Trophoblast cell (in vitro differentiated cells and primary cell): ENCODE data around the gene LRRC3.

ENCODE experiments used
- DNase-seq, 2 donors: peaks; one replicate each; pipeline ENCODE4 v3.0.0-alpha.2; 2016
- H2AFZ ChIP-seq: 2 replicates; pipeline ENCODE4 v1.6.1; 2013; ENCODE audit warnings: low read length, moderate library complexity, mild to moderate bottlenecking; ENCODE audit not compliant: insufficient read depth, poor library complexity
- H2AK5ac ChIP-seq: 2 replicates; pipeline ENCODE4 v1.6.1; 2013; ENCODE audit warnings: mild to moderate bottlenecking, low read length
- H2BK120ac ChIP-seq: 2 replicates; pipeline ENCODE4 v1.6.1; 2013; ENCODE audit warnings: low read length, mild to moderate bottlenecking, moderate library complexity; ENCODE audit not compliant: insufficient read depth, poor library complexity
- H2BK12ac ChIP-seq: 2 replicates; pipeline ENCODE4 v1.6.1; 2013; ENCODE audit warnings: mild to moderate bottlenecking, low read length, moderate library complexity
- H2BK5ac ChIP-seq: 2 replicates; pipeline ENCODE4 v1.6.1; 2013; ENCODE audit warnings: low read length, low read depth, moderate library complexity, mild to moderate bottlenecking; ENCODE audit not compliant: poor library complexity
- H3K14ac ChIP-seq: 2 replicates; pipeline ENCODE4 v1.6.1; 2013; ENCODE audit warnings: mild to moderate bottlenecking, low read length
- H3K18ac ChIP-seq: 2 replicates; pipeline ENCODE4 v1.6.1; 2013; ENCODE audit warnings: mild to moderate bottlenecking, low read length
- H3K23ac ChIP-seq: 2 replicates; pipeline ENCODE4 v1.6.1; 2013; ENCODE audit warnings: low read length
- H3K27ac ChIP-seq: 2 replicates; pipeline ENCODE4 v1.5.1; 2013; ENCODE audit warnings: low read depth, mild to moderate bottlenecking, inconsistent platforms, low read length, moderate library complexity
- H3K27me3 ChIP-seq: 2 replicates; pipeline ENCODE4 v1.6.1; 2013; ENCODE audit warnings: inconsistent platforms, mild to moderate bottlenecking, low read length, moderate library complexity; ENCODE audit not compliant: insufficient read depth
- H3K36me3 ChIP-seq, 2 experiments: 1 replicate in 1 of 2; 2 replicates in 1 of 2; pipeline ENCODE4 v1.6.1; 2013; ENCODE audit warnings: low read length in 2 of 2, mild to moderate bottlenecking in 2 of 2, moderate library complexity in 1 of 2; ENCODE audit not compliant: insufficient read depth in 2 of 2, control insufficient read depth in 1 of 2
- H3K4ac ChIP-seq: 2 replicates; pipeline ENCODE4 v1.6.1; 2013; ENCODE audit warnings: low read depth, mild to moderate bottlenecking, low read length, moderate library complexity
- H3K4me1 ChIP-seq, 2 experiments: 1 replicate in 1 of 2; 2 replicates in 1 of 2; pipeline ENCODE4 v1.6.1; 2013; ENCODE audit warnings: low read length in 2 of 2, mild to moderate bottlenecking in 2 of 2, moderate library complexity in 1 of 2; ENCODE audit not compliant: insufficient read depth in 2 of 2, control insufficient read depth in 1 of 2
- H3K4me2 ChIP-seq: 2 replicates; pipeline ENCODE4 v1.6.1; 2013; ENCODE audit warnings: inconsistent platforms, mild to moderate bottlenecking, low read length, moderate library complexity
- H3K4me3 ChIP-seq: 2 replicates; pipeline ENCODE4 v1.5.1; 2013; ENCODE audit warnings: mild to moderate bottlenecking, low read depth, low read length, inconsistent platforms
- H3K79me1 ChIP-seq: one replicate; pipeline ENCODE4 v1.6.1; 2013; ENCODE audit warnings: low read length
- H3K79me2 ChIP-seq: 2 replicates; pipeline ENCODE4 v1.6.1; 2013; ENCODE audit warnings: low read length, mild to moderate bottlenecking; ENCODE audit not compliant: control insufficient read depth, insufficient read depth, poor library complexity
- H3K9ac ChIP-seq: 2 replicates; pipeline ENCODE4 v1.6.1; 2013; ENCODE audit warnings: mild to moderate bottlenecking, low read length
- H3K9me3 ChIP-seq: 2 replicates; pipeline ENCODE4 v1.6.1; 2013; ENCODE audit warnings: low read depth, mild to moderate bottlenecking, control low read depth, inconsistent platforms, low read length; ENCODE audit not compliant: insufficient read depth
- H4K12ac ChIP-seq: 2 replicates; pipeline ENCODE4 v1.6.1; 2013; ENCODE audit warnings: low read depth, mild to moderate bottlenecking, low read length, moderate library complexity
- H4K8ac ChIP-seq: 2 replicates; pipeline ENCODE4 v1.6.1; 2013; ENCODE audit warnings: low read depth, mild to moderate bottlenecking, low read length, moderate library complexity
- H4K91ac ChIP-seq: one replicate; pipeline ENCODE4 v1.6.1; 2013; ENCODE audit warnings: low read depth, mild to moderate bottlenecking, low read length, moderate library complexity
- WGBS: extraction: QIAGEN DNeasy Blood & Tissue Kit; methylation state at CpG from one replicate; pipeline ENCODE4 v1.1.7; 2013; ENCODE audit warnings: missing lambda C conversion rate; ENCODE audit not compliant: insufficient read length, insufficient coverage; ENCODE audit errors: extremely low coverage; 5-methylcytosine and 5-hydroxymethylcytosine counted together

The LRRC3 gene

DNA sequence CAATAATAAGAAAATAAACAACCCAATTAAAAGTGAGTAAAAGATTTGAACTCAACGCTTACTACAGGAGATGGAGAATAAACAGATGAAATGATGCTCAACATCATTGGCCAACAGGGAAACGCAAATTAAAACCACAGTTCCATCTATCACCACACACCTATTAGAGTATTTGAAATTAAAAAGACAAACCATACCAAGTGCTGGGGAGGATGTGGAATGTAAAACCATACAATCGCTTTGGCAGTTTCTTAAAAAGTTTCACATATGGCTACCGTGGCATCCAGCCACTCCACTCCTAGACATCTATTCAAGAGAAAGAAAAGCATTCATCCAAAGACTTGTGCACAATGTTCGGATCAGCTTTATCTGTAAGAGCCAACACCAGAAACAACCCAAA, 1.3 kb upstream of the LRRC3 start:
- DNase-seq: no peak
- H4K8ac ChIP-seq: no peak overlapping the region
- no peaks in the 10 kb centered on the region for H3K36me3 ChIP-seq
- no peak overlapping the region for H3K4ac ChIP-seq
- H3K9ac ChIP-seq: no peak overlapping the region
- H3K27me3 ChIP-seq: no peaks in the 10 kb centered on the region
- H3K4me2 ChIP-seq: no peak overlapping the region
- WGBS: no CpG with 5 or more reads among the region's 5 CpGs
- no peak overlapping the region for H3K4me3 ChIP-seq
- H2BK12ac ChIP-seq: no peak overlapping the region
- no peak overlapping the region for H4K12ac ChIP-seq
- no peak overlapping the region for H2AK5ac ChIP-seq
- H3K18ac ChIP-seq: no peak overlapping the region
- no peaks in the 10 kb centered on the region for H3K79me1 ChIP-seq
- no peak overlapping the region for H3K27ac ChIP-seq
- H3K79me2 ChIP-seq: no peaks in the 10 kb centered on the region
- H2BK120ac ChIP-seq: no peak overlapping the region
- peaks cover 3 to 6% of the 10 kb centered on the region in 2 experiments for H3K4me1 ChIP-seq
- H3K23ac ChIP-seq: no peak overlapping the region
- no peak overlapping the region for H2AFZ ChIP-seq
- no peak overlapping the region for H3K14ac ChIP-seq
- no peak overlapping the region for H4K91ac ChIP-seq
- peaks cover 4% of the 10 kb centered on the region for H3K9me3 ChIP-seq
- H2BK5ac ChIP-seq: no peak overlapping the region

DNA sequence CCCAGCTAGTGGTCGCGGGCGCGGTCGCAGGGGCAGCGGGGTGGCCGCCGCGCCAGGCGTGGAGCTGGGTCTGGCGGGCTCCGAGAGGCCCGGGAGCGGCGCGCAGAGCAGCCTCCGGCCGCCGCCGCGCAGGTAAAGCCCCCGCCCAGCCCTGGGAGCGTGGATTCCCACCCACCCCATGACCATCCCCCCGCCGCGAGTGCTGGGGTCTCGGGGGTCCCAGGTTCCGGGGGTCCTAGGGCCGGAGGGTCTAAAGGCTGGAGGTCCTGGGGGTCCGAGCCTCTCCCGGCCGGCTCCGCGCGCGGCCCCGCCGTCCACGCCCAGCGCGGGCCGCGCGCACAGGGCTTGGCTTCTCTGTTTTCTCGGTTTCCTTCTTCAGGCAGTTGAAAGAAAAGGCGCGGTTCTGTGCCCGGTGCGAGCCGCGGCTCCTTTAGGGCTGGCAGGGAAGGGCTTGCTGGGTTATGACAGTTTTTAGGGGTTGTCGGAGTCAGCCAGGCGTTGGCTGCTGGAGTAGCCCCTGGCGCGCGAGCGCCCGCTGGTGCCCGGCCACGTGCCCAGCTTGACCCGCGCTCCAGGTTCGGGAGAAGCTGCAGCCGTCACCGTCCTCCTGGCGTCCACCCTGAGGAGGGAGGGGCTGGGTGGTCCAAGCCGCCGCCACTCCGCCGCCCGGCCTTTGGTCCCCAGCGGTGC, 359 bp downstream of the LRRC3 start:
- Histone ChIP-seq H3K14ac (no peak overlapping the region), H2BK120ac (no peak overlapping the region), H3K4ac (no peak overlapping the region), H3K36me3 (no peaks in the 10 kb centered on the region), H3K27ac (no peak overlapping the region), H2AK5ac (no peak overlapping the region), H4K91ac (no peak overlapping the region), H3K4me1 (peaks cover 3 to 6% of the 10 kb centered on the region in 2 experiments), H3K27me3 (no peaks in the 10 kb centered on the region), H3K4me2 (peak overlapping the region; percentile 97), H3K79me2 (no peaks in the 10 kb centered on the region), H2AFZ (peak overlapping the region; percentile 53), H3K23ac (no peak overlapping the region), H3K79me1 (no peaks in the 10 kb centered on the region), H4K12ac (no peak overlapping the region), H3K9ac (no peak overlapping the region), H3K4me3 (peak overlapping the region; percentile 76), H2BK12ac (no peak overlapping the region), H4K8ac (peak overlapping the region; percentile 10), H3K9me3 (peaks cover 4% of the 10 kb centered on the region), H3K18ac (no peak overlapping the region), H2BK5ac (no peak overlapping the region)
- no CpG with 5 or more reads among the region's 72 CpGs for WGBS
- DNase-seq: peak in 1 of 2 donors; percentile 28

DNA sequence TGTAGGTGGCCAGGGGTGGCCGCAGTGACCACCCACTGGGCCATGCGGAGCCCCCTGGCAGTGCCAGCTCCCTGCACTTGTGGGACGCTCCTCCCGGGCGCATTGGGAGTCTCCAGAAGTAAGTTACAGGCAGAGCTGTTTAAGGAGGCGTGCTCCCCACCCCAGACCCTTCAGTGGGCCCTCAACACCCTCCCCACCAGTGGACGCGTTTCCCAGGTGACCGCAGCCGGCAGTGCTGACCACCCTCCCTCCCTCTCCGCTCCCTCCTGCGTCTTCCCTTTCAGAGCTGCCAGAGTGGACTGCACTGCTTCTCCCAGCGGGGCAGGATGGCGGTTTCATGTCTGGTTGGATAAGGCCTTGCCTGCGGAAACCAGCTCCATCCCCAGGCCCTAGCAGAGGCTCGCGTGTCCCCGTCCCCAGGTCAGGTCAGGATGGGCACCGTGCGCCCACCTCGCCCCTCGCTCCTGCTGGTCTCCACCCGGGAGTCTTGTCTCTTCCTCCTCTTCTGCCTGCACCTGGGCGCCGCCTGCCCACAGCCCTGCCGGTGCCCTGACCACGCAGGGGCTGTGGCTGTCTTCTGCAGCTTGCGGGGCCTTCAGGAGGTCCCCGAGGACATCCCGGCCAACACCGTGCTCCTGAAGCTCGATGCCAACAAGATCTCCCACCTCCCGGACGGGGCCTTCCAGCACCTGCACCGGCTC, 1.1 kb downstream of the LRRC3 start:
- Histone ChIP-seq H3K27me3 (no peaks in the 10 kb centered on the region), H3K14ac (no peak overlapping the region), H3K79me2 (no peaks in the 10 kb centered on the region), H3K79me1 (no peaks in the 10 kb centered on the region), H2AFZ (no peak overlapping the region), H2BK120ac (no peak overlapping the region), H2AK5ac (no peak overlapping the region), H4K8ac (no peak overlapping the region), H3K27ac (no peak overlapping the region), H3K18ac (no peak overlapping the region), H3K23ac (no peak overlapping the region), H3K4ac (no peak overlapping the region), H2BK12ac (no peak overlapping the region), H3K4me1 (peaks cover 3 to 6% of the 10 kb centered on the region in 2 experiments), H3K9me3 (peaks cover 2% of the 10 kb centered on the region), H3K36me3 (no peaks in the 10 kb centered on the region), H4K12ac (no peak overlapping the region), H2BK5ac (no peak overlapping the region), H3K9ac (no peak overlapping the region), H4K91ac (no peak overlapping the region), H3K4me3 (peak overlapping the region; percentile 76), H3K4me2 (peak overlapping the region; percentile 97)
- no CpG with 5 or more reads among the region's 35 CpGs for WGBS
- DNase-seq: no peak

DNA sequence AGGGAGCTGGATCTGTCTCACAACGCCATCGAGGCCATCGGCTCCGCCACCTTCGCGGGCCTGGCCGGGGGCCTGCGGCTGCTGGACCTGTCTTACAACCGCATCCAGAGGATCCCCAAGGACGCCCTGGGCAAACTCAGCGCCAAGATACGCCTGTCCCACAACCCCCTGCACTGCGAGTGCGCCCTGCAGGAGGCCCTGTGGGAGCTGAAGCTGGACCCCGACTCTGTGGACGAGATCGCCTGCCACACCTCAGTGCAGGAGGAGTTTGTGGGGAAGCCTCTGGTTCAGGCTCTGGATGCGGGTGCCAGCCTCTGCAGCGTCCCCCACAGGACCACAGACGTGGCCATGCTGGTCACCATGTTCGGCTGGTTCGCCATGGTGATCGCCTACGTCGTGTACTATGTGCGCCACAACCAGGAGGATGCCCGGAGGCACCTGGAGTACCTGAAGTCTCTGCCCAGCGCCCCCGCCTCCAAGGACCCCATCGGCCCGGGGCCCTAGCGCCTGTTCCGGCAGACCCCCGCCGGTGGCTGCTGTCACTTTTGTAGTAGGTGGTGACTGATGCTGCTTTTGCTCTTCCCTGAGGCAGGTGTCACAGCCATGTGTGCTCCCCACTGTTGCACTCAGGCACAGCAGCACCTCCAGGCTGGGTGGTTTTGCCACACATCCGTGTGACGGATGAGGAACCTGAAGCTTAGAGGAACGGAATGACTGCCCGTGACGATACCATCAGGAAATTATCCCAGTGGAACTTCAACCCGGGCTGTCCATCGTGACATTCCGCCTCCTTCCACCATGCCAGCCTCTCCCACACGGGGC, 1.8 kb downstream of the LRRC3 start:
- peak in 1 of 2 donors; percentile 31 for DNase-seq
- H3K9me3 ChIP-seq: no peaks in the 10 kb centered on the region
- no peaks in the 10 kb centered on the region for H3K79me1 ChIP-seq
- H3K79me2 ChIP-seq: no peaks in the 10 kb centered on the region
- H3K9ac ChIP-seq: no peak overlapping the region
- H3K14ac ChIP-seq: no peak overlapping the region
- H2AK5ac ChIP-seq: no peak overlapping the region
- H3K4me1 ChIP-seq: peaks cover 3 to 6% of the 10 kb centered on the region in 2 experiments
- no peak overlapping the region for H3K4me2 ChIP-seq
- H4K8ac ChIP-seq: no peak overlapping the region
- H3K36me3 ChIP-seq: no peaks in the 10 kb centered on the region
- H2BK120ac ChIP-seq: no peak overlapping the region
- H4K12ac ChIP-seq: no peak overlapping the region
- no peak overlapping the region for H2BK12ac ChIP-seq
- no peak overlapping the region for H3K4ac ChIP-seq
- H2AFZ ChIP-seq: no peak overlapping the region
- WGBS: no CpG with 5 or more reads among the region's 44 CpGs
- H3K4me3 ChIP-seq: no peak overlapping the region
- H3K18ac ChIP-seq: peak overlapping the region; percentile 24
- H3K27me3 ChIP-seq: no peaks in the 10 kb centered on the region
- no peak overlapping the region for H3K27ac ChIP-seq
- no peak overlapping the region for H2BK5ac ChIP-seq
- H3K23ac ChIP-seq: no peak overlapping the region
- no peak overlapping the region for H4K91ac ChIP-seq
